Brain microvascular endothelial cell (primary cell): Measurements from ENCODE around the gene ARID5B.

Source experiments
- DNase-seq: peaks from one replicate; pipeline ENCODE4 v3.0.0-alpha.2; 2020
- H3K27ac ChIP-seq: fragments of 250-450 bp; sonication (Bioruptor Pico); 2 replicates; pipeline ENCODE4 v1.5.1; 2020; ENCODE audit warnings: mild to moderate bottlenecking, moderate library complexity
- H3K27me3 ChIP-seq: fragments of 250-450 bp; sonication (Bioruptor Pico); replicated peaks from 2 replicates; pipeline ENCODE4 v1.5.1; 2020; ENCODE audit warnings: mild to moderate bottlenecking
- H3K36me3 ChIP-seq: fragments of 250-450 bp; sonication (Bioruptor Pico); replicated peaks from 2 replicates; pipeline ENCODE4 v1.5.1; 2020; ENCODE audit warnings: mild to moderate bottlenecking
- H3K4me3 ChIP-seq: 2 replicates; pipeline ENCODE4 v1.5.1; 2011; ENCODE audit warnings: low read depth, mild to moderate bottlenecking, control low read depth, low read length, moderate library complexity
- in situ Hi-C: cut with HindIII; loops from 2 replicates; pipeline ENCODE4 v1.10.0; 2017; ENCODE audit warnings: low sequenced_read_pairs, low pct_ligation_motif_present
- TF ChIP-seq, protein P1 (sequence below): IDR thresholded peaks from 2 replicates; pipeline ENCODE4 v1.5.1; 2011; ENCODE audit warnings: low read depth, mild to moderate bottlenecking, moderate library complexity, low read length, control low read depth, inconsistent platforms; ENCODE audit errors: missing control alignments

Gene ARID5B, protein sequence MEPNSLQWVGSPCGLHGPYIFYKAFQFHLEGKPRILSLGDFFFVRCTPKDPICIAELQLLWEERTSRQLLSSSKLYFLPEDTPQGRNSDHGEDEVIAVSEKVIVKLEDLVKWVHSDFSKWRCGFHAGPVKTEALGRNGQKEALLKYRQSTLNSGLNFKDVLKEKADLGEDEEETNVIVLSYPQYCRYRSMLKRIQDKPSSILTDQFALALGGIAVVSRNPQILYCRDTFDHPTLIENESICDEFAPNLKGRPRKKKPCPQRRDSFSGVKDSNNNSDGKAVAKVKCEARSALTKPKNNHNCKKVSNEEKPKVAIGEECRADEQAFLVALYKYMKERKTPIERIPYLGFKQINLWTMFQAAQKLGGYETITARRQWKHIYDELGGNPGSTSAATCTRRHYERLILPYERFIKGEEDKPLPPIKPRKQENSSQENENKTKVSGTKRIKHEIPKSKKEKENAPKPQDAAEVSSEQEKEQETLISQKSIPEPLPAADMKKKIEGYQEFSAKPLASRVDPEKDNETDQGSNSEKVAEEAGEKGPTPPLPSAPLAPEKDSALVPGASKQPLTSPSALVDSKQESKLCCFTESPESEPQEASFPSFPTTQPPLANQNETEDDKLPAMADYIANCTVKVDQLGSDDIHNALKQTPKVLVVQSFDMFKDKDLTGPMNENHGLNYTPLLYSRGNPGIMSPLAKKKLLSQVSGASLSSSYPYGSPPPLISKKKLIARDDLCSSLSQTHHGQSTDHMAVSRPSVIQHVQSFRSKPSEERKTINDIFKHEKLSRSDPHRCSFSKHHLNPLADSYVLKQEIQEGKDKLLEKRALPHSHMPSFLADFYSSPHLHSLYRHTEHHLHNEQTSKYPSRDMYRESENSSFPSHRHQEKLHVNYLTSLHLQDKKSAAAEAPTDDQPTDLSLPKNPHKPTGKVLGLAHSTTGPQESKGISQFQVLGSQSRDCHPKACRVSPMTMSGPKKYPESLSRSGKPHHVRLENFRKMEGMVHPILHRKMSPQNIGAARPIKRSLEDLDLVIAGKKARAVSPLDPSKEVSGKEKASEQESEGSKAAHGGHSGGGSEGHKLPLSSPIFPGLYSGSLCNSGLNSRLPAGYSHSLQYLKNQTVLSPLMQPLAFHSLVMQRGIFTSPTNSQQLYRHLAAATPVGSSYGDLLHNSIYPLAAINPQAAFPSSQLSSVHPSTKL

DNA sequence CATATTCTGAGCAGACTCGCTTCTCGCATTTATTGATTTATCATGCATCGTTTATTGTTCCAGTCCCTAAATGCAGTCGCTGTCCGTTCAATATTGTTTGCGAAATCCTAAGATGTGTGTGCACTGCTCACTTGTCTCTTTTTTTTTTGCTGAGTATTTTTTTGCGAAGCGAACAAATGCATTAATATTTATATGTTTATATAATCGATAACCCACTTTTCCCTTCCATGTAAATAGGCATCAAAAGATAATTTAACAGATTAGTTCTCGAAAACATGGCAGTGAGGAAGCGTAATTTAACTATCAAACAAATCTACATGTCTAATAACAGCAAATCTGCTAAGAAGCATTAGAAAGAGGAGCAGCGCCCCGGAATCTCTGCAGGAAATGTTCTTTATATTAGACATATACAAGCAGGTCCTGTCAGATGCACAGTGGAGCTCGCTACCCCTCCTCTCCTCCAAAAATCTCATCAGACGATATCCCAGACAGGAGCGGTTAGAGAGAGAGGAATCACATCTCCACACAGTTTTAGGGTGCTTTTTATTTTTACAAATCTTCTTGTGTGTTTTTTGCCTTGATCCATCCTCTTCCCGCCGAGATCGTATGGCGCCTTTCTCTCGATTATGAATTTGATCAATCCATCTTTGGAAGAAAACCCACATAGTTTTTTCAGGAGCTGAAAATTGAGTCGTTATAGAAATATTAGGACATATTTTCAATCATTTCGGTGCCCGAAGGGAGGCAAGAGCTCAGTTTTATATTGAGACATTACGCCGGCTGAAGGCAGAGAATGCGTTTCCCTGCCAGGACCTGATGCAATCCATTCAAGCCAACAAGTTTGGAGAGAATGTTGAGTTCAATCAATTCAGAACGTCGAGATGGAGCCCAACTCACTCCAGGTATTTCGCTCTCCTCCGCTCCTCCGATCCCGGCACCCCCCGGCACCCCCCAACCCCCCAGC lies at the start of gene ARID5B:
ARID5B (plus strand) TSS at position 871 of the 964 bp plus-strand sequence; CDS start at position 882, 11 bp downstream.
- in situ Hi-C loops = no loop called here
- TF ChIP-seq, protein P1, sequence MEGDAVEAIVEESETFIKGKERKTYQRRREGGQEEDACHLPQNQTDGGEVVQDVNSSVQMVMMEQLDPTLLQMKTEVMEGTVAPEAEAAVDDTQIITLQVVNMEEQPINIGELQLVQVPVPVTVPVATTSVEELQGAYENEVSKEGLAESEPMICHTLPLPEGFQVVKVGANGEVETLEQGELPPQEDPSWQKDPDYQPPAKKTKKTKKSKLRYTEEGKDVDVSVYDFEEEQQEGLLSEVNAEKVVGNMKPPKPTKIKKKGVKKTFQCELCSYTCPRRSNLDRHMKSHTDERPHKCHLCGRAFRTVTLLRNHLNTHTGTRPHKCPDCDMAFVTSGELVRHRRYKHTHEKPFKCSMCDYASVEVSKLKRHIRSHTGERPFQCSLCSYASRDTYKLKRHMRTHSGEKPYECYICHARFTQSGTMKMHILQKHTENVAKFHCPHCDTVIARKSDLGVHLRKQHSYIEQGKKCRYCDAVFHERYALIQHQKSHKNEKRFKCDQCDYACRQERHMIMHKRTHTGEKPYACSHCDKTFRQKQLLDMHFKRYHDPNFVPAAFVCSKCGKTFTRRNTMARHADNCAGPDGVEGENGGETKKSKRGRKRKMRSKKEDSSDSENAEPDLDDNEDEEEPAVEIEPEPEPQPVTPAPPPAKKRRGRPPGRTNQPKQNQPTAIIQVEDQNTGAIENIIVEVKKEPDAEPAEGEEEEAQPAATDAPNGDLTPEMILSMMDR = no peak
- H3K27ac ChIP-seq = peak within 1 kb of the TSS; percentile 97
- no peaks in the 10 kb centered on the region for H3K27me3 ChIP-seq
- no peaks in the 10 kb centered on the region for H3K36me3 ChIP-seq
- peak within 1 kb of the TSS; percentile 81 for H3K4me3 ChIP-seq
- DNase-seq = peak; percentile 81

DNA sequence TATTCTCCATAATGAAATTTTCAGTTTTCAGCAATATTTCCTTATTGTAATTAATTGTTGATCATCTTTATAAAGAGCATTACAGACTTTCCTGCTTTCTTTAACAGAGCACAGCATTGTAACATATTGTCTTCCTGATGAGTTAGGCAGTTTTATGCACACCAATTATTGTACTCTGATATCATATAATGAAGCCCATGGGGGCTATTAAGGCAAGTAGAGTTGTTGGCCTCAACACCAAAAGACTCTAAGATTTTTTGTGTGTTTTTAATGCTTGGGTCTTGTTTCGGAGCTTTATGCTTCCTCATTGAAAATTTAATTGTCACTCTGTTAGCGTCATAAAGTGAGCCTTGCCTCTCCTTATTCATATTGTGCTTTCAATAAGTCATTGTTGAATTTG lies 49.2 kb upstream of the ARID5B start:
- TF ChIP-seq, protein P1 = no peak
- H3K36me3 ChIP-seq = no peaks in the 10 kb centered on the region
- H3K27ac ChIP-seq = no peak overlapping the region
- no peak for DNase-seq
- in situ Hi-C loops = no loop called here
- no peak overlapping the region for H3K4me3 ChIP-seq
- H3K27me3 ChIP-seq = no peaks in the 10 kb centered on the region

DNA sequence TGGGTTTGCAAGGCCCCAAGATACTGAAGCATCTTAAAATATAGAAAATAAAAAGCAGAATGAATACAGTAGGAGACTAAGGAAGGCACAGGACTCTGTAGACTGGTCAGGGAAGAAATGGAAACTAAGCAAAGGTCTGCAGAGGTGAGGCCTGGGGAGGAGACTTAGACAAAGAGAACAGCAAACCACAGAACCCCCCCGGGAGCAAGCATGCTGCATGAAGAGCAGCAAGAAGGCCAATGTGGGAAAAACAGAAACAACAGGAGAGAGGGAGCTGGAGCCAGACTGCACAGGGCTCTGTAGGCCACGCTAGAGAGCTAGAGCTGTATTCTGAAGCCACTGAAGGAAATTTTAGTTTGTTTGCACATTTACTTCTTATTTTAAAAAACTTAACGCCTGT lies 45.7 kb upstream of the ARID5B start:
- no peak for DNase-seq
- Histone ChIP-seq H3K36me3 (no peaks in the 10 kb centered on the region), H3K27ac (no peak overlapping the region), H3K4me3 (no peak overlapping the region), H3K27me3 (no peaks in the 10 kb centered on the region)
- in situ Hi-C loops = no loop called here
- TF ChIP-seq, protein P1 = no peak

DNA sequence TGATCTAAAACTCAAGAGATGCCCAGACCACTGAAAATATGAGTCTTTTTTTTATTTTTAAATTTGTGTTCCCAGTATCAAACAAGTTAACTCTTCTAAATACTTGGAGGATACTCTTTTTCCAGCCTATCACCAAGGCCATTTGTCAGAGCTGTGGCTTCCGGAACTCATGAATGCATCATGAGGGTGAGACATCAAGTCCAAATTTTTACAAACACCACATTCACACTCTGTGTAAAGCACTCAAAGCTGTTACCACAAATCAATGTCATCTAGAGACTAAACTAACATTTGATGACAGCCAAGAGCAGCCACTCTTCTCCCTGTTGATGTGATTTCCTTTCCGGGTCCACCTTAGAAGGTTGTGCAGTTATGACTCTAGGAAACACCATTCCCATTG lies 43.8 kb upstream of the ARID5B start:
- in situ Hi-C loops = no loop called here
- no peak for DNase-seq
- no peak overlapping the region for H3K4me3 ChIP-seq
- H3K36me3 ChIP-seq = no peaks in the 10 kb centered on the region
- TF ChIP-seq, protein P1 = no peak
- no peaks in the 10 kb centered on the region for H3K27me3 ChIP-seq
- H3K27ac ChIP-seq = no peak overlapping the region

DNA sequence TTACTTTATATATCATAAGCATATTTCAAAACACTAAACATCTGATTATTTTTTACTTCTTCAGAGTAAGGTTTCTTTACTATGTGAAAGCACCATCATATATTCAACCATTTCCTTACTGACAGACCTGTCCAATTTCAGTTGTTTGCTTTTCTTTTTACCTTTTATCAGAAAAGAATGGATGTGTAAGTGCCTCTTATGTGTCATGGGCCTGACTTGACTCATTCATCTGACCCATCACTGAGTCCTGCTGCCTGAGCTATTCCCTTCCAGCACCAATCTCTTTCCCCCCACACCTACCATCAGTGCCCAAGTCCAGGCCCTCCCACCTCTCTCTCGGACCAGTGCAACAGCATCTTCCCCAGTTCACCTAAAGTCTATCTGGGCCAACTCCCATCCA lies 41.7 kb upstream of the ARID5B start:
- H3K4me3 ChIP-seq = no peak overlapping the region
- no peaks in the 10 kb centered on the region for H3K27me3 ChIP-seq
- no peaks in the 10 kb centered on the region for H3K36me3 ChIP-seq
- in situ Hi-C loops = no loop called here
- H3K27ac ChIP-seq = no peak overlapping the region
- DNase-seq = no peak
- TF ChIP-seq, protein P1 = no peak
